ENCODE measurements around the gene HLA-A. TPM values are rescaled to one million over a fixed set of nuclear protein-coding genes. Genes with fewer than 3 reads are reported as not detected.

Gene HLA-A
- total and polyA plus RNA-seq, 12 donors = 338 to 2,952 (median 1,253) TPM

DNA sequence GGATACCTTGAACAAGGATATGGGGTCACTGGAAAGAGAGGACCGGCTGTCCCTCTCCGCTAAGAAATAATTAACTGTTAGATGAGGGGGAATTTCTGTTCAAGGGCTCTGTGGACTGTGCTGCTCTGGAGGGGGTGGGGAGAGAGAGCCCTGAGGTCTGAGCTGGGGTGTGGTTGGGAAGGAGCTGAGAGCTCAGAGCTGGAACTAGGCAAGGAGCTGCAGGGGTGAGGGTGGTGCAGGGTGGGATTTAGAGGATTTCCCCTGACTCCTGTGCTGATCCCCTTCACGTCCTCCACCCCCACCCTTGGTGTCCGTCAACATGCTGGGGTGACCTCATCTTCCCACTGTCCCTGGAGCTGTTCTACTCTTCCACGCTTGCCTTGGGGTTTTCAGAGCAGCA, 52.5 kb downstream of the HLA-A start:
- DNase-seq = no peak
- Histone ChIP-seq H3K27ac (no peak overlapping the region), H3K9me3 (replicated peaks in 1 of 3) (no peaks in the 10 kb centered on the region), H3K36me3 (replicated peaks in 1 of 2) (no peaks in the 10 kb centered on the region), H3K4me3 (no peak overlapping the region), H3K4me1 (replicated peaks in 1 of 2) (no peaks in the 10 kb centered on the region), H3K27me3 (no peaks in the 10 kb centered on the region)
- TF ChIP-seq, protein P1, sequence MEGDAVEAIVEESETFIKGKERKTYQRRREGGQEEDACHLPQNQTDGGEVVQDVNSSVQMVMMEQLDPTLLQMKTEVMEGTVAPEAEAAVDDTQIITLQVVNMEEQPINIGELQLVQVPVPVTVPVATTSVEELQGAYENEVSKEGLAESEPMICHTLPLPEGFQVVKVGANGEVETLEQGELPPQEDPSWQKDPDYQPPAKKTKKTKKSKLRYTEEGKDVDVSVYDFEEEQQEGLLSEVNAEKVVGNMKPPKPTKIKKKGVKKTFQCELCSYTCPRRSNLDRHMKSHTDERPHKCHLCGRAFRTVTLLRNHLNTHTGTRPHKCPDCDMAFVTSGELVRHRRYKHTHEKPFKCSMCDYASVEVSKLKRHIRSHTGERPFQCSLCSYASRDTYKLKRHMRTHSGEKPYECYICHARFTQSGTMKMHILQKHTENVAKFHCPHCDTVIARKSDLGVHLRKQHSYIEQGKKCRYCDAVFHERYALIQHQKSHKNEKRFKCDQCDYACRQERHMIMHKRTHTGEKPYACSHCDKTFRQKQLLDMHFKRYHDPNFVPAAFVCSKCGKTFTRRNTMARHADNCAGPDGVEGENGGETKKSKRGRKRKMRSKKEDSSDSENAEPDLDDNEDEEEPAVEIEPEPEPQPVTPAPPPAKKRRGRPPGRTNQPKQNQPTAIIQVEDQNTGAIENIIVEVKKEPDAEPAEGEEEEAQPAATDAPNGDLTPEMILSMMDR (IDR thresholded peaks at IDR 0.05) = no peak
- TF ChIP-seq POLR2A (IDR thresholded peaks at IDR 0.05) = no peak
- intact Hi-C loops (cut with DNase I) = no loop called here
- 71 to 90% (median 82%) methylated on average over 5 of the region's 5 CpGs for WGBS, 4 donors

DNA sequence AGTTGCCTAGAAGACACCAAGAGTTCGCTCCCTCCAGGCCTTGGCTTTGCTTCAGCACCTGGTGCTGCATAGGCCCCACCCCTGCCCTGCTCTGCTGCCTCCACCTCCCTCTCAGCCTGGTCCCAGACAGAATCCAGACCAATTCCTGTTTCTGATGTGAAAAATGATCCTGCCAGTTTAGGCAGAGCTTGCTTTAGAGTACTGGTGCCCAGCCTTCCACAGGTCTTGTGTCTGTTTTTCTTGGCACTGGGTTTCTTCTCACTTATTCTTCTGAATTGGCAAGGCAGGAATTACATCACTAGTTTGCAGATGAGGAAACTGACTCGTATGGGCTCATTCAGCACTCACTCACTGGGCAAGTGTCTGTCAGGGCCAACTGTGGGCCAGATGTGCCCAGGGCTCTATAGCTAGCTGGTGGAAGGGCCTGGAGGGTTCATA, 53.0 kb downstream of the HLA-A start:
- H3K27ac ChIP-seq = no peak overlapping the region
- H3K4me1 ChIP-seq (replicated peaks in 1 of 2) = no peaks in the 10 kb centered on the region
- H3K27me3 ChIP-seq = no peaks in the 10 kb centered on the region
- TF ChIP-seq, protein P1 (IDR thresholded peaks at IDR 0.05) = no peak
- TF ChIP-seq POLR2A (IDR thresholded peaks at IDR 0.05) = no peak
- no peaks in the 10 kb centered on the region for H3K36me3 ChIP-seq (replicated peaks in 1 of 2)
- no peak overlapping the region for H3K4me3 ChIP-seq
- no peaks in the 10 kb centered on the region for H3K9me3 ChIP-seq (replicated peaks in 1 of 3)
- intact Hi-C loops (cut with DNase I) = no loop called here
- WGBS, 4 donors = 68 to 80% (median 70%) methylated on average over 2 of the region's 2 CpGs
- peak in 1 of 7 donors; percentile 40 for DNase-seq

Small RNA genes within 50 kb of the gene (small RNA-seq; reads per million reads assigned to genes)
- 0 reads per million in 2 donors for gene HLA-U

Other genes starting within 250 kb of the HLA-A start
- 100 to 1,000 TPM in 2 of 9 donors, 10 to 100 TPM in 6, 1 to 10 TPM in 1; 3.8 to 145 (median 78.3) TPM for gene HLA-F, start 219.1 kb upstream of the HLA-A start, total RNA-seq
- 100 to 1,000 TPM in 2 of 3 donors, 10 to 100 TPM in 1; 15.9 to 285 (median 171) TPM for gene HLA-F, start 219.1 kb upstream of the HLA-A start, polyA plus RNA-seq
- gene HLA-G, start 114.7 kb upstream of the HLA-A start, total RNA-seq = 1 to 10 TPM in 1 of 9 donors, under 1 TPM in 5, not detected in 3; 0.14 to 1.6 (median 0.41) TPM
- not detected for gene HLA-G, start 114.7 kb upstream of the HLA-A start, polyA plus RNA-seq
- gene POLR1H, start 118.7 kb downstream of the HLA-A start, total RNA-seq = 10 to 100 TPM in 8 of 9 donors, 1 to 10 TPM in 1; 6.8 to 75.1 (median 32.7) TPM
- 10 to 100 TPM; 24.7 to 53.8 (median 29.2) TPM for gene POLR1H, start 118.7 kb downstream of the HLA-A start, polyA plus RNA-seq
- gene PPP1R11, start 124.7 kb downstream of the HLA-A start, total RNA-seq = 10 to 100 TPM; 31.2 to 70.7 (median 50.7) TPM
- gene PPP1R11, start 124.7 kb downstream of the HLA-A start, polyA plus RNA-seq = 10 to 100 TPM; 34.7 to 97.7 (median 43.4) TPM
- 1 to 10 TPM in 3 of 9 donors, under 1 TPM in 3, not detected in 3; 0.11 to 1.7 (median 0.96) TPM for gene RNF39, start 133.2 kb downstream of the HLA-A start, total RNA-seq
- under 1 TPM; 0.17 to 0.51 (median 0.48) TPM for gene RNF39, start 133.2 kb downstream of the HLA-A start, polyA plus RNA-seq
- gene TRIM31, start 170.6 kb downstream of the HLA-A start, total RNA-seq = under 1 TPM in 2 of 9 donors, not detected in 7; 0.19 TPM
- gene TRIM31, start 170.6 kb downstream of the HLA-A start, polyA plus RNA-seq = under 1 TPM in 2 of 3 donors, not detected in 1; 0.13 to 0.80 TPM
- gene TRIM40, start 193.6 kb downstream of the HLA-A start, total RNA-seq = under 1 TPM in 1 of 9 donors, not detected in 8; 0.11 TPM
- under 1 TPM in 1 of 3 donors, not detected in 2; 0.16 TPM for gene TRIM40, start 193.6 kb downstream of the HLA-A start, polyA plus RNA-seq
- gene TRIM10, start 218.7 kb downstream of the HLA-A start, total RNA-seq = under 1 TPM in 1 of 9 donors, not detected in 8; 0.67 TPM
- not detected for gene TRIM10, start 218.7 kb downstream of the HLA-A start, polyA plus RNA-seq
- gene TRIM15, start 221.0 kb downstream of the HLA-A start, total RNA-seq = not detected
- gene TRIM15, start 221.0 kb downstream of the HLA-A start, polyA plus RNA-seq = not detected

Data from adrenal gland (tissue), 12 donors.